ENCODE results near the gene CD46.
"Not testable (repeated sequence)": the region's sequence is repeated elsewhere in the genome, so short reads cannot be mapped to it uniquely, and the experiment has no call there.

The CD46 gene

DNA sequence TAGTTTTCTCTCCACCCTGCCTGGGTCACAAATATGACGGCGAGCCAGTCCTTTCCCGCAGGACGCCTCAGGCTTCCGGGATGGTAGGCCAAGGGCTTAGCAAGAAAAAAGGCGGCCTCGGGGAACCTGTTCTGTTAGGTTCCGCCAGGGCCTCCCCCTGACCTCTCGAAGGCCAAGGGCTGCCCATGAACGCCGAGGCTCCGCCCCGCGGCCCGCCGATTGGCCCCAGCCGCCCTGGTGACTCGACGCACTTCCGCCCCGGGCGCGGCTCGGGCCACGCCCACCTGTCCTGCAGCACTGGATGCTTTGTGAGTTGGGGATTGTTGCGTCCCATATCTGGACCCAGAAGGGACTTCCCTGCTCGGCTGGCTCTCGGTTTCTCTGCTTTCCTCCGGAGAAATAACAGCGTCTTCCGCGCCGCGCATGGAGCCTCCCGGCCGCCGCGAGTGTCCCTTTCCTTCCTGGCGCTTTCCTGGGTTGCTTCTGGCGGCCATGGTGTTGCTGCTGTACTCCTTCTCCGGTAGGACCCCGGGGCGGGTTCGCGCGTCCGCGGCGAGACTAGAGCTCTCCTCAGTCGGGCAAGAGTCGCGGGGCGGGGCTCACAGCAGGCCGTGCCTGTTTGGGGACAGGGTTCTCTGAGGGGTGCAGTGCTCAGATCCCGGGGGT lies at the start of gene CD46:
Gene CD46 (plus strand): TSS at position 265 of the 666 bp plus-strand sequence. CDS start 159 bp downstream, at position 424.
- peak; percentile 84 for DNase-seq (ENCODE audit: low read depth, low spot score)

DNA sequence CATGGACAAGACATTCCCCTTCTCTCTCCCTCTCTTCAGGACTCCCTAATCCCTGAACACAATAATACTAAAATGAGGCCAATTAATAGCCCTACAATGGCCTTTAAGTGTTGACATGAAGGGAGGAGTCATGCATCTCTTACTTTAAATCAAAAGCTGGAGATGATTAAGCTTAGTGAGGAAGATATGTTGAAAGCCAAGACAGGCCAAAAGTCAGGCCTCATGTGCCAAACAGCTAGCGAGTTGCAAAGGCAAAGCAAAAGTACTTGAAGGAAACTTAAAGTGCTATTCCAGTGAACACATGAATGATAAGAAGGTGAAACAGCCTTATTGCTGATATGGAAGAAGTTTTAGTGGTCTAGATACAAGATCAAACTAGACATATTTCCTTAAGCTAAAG lies 49.5 kb upstream of the CD46 start:
- DNase-seq (ENCODE audit: low read depth, low spot score) = no peak

DNA sequence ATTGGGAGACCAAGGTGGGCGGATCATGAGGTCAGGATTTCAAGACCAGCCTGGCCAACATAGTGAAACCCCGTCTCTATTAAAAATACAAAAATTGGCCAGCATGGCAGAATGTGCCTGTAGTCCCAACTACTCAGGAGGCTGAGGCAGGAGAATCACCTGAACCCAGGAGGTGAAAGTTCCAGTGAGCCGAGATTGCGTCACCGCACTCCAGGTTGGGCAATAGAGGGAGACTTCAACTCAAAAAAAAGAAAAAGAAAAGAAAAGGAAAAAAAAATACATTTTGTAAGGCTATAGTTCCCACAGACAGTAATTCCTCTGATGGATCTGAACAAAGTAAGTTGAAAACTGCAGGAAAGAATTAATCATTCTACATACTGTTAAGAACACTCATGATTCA lies 48.1 kb upstream of the CD46 start:
- DNase-seq (ENCODE audit: low read depth, low spot score) = no peak

DNA sequence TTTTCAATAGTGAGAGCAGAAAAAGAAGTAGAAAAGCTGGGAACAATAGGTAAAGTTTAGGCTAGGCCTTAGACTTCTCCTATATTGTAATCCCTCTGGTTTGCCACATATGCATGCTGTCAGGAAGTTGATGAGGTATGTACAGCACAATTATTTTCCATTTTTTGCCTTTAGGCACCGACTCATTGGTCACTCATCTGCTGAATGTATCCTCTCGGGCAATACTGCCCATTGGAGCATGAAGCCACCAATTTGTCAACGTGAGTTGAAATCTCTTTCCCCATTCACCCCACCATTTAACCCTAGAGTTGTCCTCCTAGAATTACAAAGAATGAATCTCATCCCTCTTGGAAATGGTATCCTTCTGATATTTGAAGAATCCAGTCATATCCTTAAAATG lies 43.9 kb upstream of the CD46 start:
- not testable (repeated sequence) for DNase-seq (ENCODE audit: low read depth, low spot score)

DNA sequence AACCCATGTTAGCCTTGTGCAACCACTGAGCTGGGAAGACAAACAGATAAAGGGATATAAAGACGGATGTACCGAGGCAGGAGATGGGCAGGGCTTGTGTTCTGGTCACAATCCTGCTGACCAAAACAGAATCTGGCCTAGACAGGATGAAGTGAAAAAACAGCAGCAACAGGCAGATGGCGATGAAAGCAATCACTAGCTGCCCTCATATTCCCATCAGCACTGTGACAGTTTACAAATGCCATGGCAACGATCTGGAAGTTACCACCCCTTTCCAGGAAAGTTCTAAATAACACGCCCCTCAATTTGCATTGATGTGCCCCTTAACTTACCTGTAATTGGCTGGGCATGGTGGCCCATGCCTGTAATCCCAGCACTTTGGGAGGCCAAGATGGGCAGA lies 40.6 kb upstream of the CD46 start:
- no peak for DNase-seq (ENCODE audit: low read depth, low spot score)

DNA sequence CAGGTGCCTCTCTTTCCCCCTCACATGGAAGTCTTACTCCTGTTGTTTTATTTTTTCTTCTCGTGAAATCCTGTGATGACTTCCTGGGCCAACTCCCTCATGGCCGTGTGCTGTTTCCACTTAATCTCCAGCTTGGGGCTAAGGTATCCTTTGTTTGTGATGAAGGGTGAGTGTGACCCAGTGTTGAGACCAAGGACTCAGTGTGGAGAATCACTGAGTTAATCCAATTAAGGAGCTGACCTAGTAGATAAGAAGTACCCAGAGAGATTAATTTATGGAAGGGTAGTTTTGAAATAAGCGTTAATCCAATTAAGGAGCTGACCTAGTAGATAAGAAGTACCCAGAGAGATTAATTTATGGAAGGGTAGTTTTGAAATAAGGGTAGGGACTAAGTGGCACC lies 39.2 kb upstream of the CD46 start:
- not testable (repeated sequence) for DNase-seq (ENCODE audit: low read depth, low spot score)

DNA sequence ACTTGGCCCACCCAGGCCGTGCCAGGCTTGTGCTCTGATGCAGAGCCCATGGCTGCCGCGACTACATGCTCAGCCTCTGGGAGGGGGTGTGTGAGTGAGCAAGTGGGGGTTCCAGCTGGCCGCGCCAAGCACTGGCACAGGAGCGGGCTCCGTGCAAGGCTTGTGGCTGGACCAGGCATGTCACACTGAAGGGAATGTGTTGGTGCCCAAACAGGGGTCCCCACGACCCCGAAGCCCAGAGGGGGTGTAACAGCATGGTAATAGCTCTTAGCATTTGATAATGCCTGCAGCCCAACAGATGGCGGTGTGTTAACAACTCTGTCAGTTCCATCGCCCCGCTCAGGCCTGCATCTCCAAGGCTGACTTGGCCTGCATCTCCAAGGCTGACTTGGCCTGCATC lies 38.3 kb upstream of the CD46 start:
- no peak for DNase-seq (ENCODE audit: low read depth, low spot score)

DNA sequence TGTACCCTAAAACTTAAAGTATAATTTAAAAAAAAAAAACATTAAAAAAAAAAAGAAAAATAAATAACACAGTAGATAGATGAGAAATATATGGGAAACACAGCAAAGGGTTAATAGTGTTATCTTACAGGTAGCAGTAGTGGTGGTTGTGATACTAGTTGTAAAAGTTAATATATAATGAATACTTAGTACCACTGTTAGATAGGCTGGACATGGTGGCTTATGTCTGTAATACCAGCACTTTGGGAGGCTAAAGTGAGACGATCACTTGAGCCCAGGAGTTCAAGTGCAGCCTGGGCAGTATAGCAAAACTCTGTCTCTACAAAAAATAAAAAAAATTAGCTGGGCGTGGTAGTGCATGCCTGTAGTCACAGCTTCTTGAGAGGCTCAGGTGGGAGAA lies 32.6 kb upstream of the CD46 start:
- DNase-seq (ENCODE audit: low read depth, low spot score) = no peak

DNA sequence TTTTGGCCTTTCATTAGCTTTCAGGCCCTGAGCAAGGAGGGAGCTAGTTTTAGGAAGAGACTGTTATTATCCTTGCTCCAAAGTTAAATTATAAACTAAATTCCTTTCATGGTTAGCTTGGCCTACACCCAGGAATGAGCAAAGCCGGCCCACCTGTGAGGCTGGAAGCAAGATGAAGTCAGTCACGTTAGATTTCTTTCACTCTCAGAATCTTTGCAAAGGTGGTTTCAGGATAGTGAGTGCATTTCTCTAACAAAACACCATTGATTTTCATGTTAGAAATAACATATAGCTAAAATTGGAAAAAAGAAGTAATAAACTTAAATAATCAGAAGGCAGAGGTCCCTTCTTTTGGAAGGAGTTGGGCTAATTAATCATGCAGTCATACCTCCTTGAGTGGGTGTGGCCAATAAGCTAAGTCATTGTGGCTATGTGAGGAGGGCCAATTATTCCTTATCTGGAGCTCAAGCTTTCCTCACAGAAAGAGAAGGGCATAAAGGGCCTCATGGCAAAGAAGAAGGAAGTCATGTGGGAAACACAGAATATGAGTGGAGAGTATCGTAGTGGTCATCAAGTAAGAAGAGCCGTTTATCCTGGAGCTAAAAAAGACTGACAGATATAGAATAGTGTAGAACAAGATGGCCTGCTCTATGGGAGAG lies 23.5 kb upstream of the CD46 start:
- not testable (repeated sequence) for DNase-seq (ENCODE audit: low read depth, low spot score)

DNA sequence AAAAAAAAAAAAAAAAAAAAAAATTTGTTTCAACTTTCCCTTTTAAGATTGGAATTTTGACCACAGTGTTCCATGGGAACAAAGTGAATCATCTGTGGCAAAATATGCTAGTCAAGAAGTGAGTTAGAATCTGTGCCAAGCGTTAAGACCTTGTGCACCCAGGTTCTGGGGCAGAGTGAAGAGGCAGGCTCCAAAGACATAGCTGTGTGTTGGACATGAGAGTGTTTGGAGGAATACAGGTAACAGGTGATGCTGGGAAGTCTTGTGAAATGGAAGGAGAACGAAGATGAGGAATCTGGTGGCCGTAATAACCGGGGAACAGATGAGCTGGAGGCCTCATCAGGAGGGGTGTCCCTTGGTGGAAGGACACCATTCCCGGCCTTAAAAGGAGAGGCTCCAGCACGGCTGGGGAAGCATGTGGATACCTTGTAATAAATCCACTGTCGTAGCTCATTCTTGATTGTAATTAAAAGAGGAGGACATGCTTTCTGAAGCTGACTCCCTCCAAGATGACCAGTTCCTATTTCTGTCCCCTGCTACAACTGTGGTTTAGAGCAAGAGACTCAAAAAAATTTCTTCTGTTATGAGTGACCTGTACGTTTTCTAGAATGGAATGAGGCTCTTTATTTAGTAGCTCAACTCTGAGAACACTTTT lies 14.2 kb upstream of the CD46 start:
- DNase-seq (ENCODE audit: low read depth, low spot score) = not testable (repeated sequence)

DNA sequence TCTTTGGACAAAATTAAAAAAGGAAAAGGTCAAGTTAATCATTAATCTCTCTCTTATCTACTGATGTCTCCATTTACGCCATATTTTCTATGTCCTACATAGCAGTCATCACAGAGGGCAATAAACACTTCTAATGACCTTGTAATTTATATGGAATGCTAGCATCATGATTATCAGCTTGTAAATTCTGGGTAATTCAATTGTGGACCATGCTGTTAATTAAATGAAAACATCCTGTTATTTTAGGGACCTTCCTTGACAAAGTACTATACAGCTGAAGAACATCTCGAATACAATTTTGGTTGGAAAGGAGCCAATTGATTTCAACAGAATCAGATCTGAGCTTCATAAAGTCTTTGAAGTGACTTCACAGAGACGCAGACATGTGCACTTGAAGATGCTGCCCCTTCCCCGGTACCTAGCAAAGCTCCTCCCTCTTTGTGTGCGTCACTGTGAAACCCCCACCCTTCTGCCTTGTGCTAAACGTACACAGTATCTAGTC lies 13.6 kb upstream of the CD46 start:
- DNase-seq (ENCODE audit: low read depth, low spot score) = not testable (repeated sequence)

DNA sequence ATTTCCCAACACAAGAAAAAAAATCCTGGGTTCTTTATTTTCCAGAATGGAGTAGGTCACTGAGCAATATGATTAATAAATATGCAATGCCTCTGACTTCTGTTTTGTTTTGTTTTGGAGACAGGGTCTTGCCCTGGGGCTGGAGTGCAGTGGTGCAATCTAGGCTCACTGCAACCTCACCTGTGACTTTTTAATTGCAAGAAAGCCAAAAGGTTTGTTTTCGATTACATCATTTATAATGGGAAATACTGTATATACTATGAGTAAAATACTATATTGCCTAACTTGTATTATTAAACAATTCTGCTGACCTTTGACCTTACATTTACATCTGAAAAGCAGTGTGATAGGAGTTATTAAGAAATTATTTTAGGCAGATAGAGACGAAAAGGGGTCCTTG lies 11.6 kb upstream of the CD46 start:
- DNase-seq (ENCODE audit: low read depth, low spot score) = no peak

DNA sequence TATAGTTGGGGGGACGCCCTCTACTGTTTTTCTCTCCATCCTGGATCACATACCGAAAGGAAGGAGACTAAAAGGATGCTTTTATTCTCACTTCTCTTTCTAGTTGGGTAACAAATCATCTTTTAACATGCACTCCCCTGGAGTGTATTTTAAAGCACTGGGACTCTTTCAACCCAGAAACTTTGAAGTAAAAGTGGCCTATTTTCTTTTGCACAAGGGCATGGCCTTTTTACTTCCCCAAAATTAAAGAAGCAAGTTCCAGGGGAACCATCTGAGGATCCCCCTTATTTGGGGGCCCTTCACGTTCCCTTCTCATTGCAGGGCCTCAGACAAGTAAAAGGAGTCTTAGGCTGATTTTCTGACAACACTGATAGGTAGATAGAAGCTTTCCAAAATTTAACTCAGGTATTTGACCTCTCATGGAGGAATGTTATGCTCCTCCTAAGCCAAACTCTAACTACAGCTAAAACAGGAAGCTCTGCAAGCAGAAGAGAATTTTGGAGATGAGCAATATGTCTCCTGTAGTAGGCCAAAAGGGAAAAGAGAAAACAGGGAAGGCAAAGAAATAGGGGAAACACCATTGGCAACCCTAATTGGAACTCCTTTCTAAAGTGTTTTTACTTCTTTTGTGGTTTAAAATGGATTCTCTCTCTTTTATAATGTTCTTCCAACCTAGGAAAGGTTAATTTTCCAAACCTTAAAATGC lies 8.9 kb upstream of the CD46 start:
- no peak for DNase-seq (ENCODE audit: low read depth, low spot score)

DNA sequence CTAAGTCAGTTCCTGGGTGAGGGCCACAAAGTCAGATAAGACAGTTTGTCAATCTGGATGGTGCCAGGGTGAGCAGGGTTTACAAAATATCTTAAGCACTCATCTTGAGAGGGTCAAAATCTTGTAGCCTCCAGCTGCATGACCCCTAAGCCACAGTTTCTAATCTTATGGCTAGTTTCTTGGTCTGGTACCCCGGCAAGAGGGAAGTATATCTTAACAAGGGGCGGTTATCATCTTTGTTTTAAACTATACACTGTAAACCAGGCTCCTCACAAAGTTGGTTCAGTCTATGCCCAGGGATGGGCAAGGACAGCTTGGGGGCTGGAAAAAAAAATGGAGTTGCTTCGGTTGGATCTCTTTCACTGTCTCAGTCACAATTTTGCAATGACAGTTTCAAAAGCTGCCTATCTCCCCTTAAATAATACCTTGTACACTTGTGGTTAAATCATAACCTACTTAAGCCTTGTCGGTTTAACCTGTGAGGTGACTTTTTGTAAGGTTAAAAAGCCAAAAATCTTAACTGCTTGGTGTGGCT lies 7.8 kb upstream of the CD46 start:
- DNase-seq (ENCODE audit: low read depth, low spot score) = no peak

DNA sequence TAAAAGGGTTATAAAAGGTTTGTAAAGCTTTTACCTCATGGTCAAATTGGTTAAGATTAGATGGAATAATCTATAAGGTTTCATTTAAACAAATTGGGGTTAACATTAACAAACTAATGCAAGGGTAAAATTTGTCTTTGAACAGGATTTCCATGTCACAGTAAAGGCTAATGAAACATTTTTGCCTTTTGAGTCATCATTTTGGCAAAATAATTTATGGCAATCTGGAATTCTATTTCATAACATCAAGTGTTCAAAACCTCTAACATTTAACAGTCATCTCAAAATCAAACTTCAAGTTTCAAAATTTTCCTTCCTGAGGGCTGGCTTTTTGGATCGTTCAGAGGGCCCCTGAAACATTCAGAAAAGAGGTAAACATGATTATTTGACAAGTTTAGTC lies 6.6 kb upstream of the CD46 start:
- DNase-seq (ENCODE audit: low read depth, low spot score) = no peak

DNA sequence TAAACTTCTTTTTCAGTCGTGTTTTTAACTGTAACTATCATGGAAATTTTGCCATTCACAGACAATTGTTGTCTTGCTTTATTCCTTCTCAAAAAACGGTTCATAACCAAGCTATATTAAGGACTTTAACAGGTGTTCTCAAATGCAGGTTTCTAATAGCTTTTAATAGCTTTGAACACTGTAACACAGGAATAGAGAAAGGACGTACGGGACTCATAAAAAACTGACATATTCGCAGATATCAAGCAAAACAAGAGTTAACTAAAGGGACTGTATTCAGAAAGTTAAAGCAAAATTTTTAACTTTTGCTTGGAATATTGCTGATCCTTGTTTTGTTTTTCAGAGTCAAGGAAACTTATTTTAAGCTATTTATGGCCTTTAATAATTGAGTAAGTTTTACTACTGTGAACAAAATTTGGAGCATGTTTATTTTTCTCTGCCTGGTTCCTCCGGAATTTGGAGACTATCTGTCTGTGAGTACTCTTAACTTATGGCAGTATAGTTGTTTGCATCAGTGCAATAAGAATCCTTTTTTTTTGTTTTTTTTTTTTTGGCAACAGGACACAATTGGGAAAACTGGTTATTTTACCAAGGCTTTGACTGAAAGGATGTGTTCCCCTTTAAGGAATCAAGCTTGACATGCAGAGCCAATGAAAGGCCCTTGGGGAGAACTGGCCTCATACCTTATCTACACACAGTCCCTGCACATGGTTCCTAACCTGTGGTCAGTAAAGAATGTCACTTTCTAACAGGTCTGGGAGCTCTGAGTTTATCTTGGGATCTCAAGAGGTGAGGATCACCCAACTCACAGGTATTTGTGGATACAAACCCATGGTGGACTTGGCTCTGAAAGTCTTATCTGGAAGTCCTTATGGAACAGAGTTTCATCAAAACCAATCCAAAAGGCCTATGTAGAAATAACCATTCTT lies 5.8 kb upstream of the CD46 start:
- no peak for DNase-seq (ENCODE audit: low read depth, low spot score)

DNA sequence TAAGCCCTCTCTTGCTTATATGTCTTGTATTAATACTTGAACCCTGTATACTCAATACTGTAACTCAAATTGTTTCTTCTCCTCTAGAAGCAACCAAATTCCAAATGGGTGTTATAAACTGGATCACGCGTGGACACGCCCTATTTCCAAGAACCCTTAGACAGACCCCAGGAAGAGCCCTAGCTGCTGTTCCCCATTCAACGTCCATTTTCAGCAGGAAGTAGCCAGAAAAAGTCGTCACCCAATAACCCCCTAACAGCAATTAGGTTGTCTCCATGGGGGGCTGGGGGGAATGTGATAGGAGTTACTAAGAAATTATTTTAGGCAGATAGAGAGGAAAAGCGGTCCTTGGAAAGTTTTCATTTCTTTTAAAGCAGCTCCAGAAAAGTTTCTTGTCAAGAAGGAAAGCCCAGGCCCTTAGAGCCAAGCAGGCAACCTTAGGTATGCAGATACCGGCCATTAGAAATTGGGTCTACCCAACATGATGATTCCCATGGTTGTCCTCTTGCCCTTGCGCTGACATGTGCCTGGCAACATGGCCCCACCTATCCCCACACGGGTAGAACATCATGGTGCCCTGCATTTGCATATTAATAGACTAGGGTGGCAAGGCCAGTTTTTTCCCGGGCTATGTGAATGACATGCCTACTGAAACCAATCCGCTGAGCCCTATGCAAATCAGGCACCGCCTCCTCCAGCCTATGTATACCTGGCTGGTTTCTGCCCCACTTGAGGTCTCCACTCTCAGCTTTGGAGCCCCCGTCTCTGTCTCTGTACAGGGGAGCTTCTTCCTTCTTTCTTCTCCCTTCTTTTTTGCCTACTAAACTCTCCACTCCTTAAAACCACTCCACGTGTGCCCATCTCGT lies 4.0 kb upstream of the CD46 start:
- DNase-seq (ENCODE audit: low read depth, low spot score) = no peak

DNA sequence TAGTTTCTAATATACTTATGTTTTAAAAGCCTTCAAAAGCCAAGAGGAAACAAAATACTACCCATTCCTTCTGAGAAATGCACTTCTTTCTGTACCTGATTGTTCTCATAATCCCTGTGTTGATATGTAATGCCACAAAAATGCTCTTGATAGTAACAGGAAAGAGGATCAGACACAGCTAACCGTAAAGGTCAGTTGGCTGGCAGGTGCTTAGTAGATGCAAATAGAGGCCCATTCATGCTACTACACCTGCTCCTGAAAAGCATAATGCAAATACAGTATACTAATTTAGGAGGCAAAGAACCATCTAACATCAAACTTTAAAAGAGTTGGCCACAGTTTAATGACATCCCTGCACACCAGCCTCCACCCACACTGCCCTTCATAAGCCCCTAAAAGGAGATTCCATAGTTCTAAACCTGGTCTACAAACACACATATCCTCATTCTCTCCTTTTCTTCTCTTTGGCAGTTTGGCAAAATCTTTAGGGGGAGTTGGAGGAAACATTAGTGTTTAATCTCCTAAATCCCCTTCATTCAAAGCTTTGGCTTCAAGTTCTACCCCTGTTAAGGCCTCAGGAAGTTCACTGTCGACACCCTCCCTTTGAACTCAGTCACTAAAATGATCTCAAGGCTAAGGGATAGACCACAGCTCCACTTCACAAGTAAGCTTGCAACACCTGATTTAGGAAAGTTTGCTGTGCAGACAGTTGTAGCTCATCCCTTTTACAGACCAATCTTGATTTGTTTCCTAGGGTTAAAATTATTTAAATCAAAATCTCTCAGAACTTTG lies 2.9 kb upstream of the CD46 start:
- DNase-seq (ENCODE audit: low read depth, low spot score) = no peak
